BLaER1 treated with 17β-estradiol and CSF1 and Interleukin-3, amounts not matched to agents 10 nM and 100 nM (cell line): ENCODE data around the gene MITF.

ENCODE experiments used
- H3K27ac ChIP-seq, 11 experiments: shearing (Covaris generic); formaldehyde crosslinking; 2 replicates each; pipeline ENCODE4 v1.8.1; 2022
- H3K27me3 ChIP-seq, 11 experiments: shearing (Covaris generic); formaldehyde crosslinking; 2 replicates each; pipeline ENCODE4 v1.8.1; 2022
- H3K36me3 ChIP-seq, 11 experiments: shearing (Covaris generic); formaldehyde crosslinking; 2 replicates each; pipeline ENCODE4 v1.8.1; 2022
- H3K4me1 ChIP-seq, 10 experiments: shearing (Covaris generic); formaldehyde crosslinking; 2 replicates each; pipeline ENCODE4 v1.8.1; 2022
- H3K4me2 ChIP-seq, 11 experiments: shearing (Covaris generic); formaldehyde crosslinking; 2 replicates each; pipeline ENCODE4 v1.8.1; 2022
- H3K4me3 ChIP-seq, 10 experiments: shearing (Covaris generic); formaldehyde crosslinking; 2 replicates each; pipeline ENCODE4 v1.8.1; 2022
- H3K9ac ChIP-seq, 11 experiments: shearing (Covaris generic); formaldehyde crosslinking; 2 replicates each; pipeline ENCODE4 v1.8.1; 2022
- H3K9me3 ChIP-seq, 11 experiments: shearing (Covaris generic); formaldehyde crosslinking; replicated peaks in 1 of 11; 2 replicates each; pipeline ENCODE4 v1.8.1; 2022
- H4K20me1 ChIP-seq, 11 experiments: shearing (Covaris generic); formaldehyde crosslinking; 2 replicates each; pipeline ENCODE4 v1.8.1; 2022
- Cebpa-rat ChIP-seq, 11 experiments: shearing (Covaris generic); IDR thresholded peaks; 2 replicates each; pipeline ENCODE4 v1.8.1; 2022

The MITF gene

GRCh38 chr3:69986419-69986818, 247.2 kb downstream of the MITF start:
- peak overlapping the region in 10 of 11 experiments; percentile 9 to 47 (median 27); a peak in 17 of 22 replicates for H3K4me2 ChIP-seq
- H3K36me3 ChIP-seq, result no peaks in the 10 kb centered on the region
- H4K20me1 ChIP-seq, result no peaks in the 10 kb centered on the region
- H3K9me3 ChIP-seq, result peaks cover 0 to 11% (median 0%) of the 10 kb centered on the region in 11 experiments; a peak in 5 of 22 replicates
- H3K27me3 ChIP-seq, result no peaks in the 10 kb centered on the region
- no peak overlapping the region; a peak in 1 of 22 replicates for H3K27ac ChIP-seq
- H3K4me3 ChIP-seq, result no peak overlapping the region
- no peak overlapping the region for H3K9ac ChIP-seq
- no peak for TF ChIP-seq Cebpa-rat (IDR thresholded peaks at IDR 0.05)
- peaks cover 8 to 32% (median 20%) of the 10 kb centered on the region in 10 experiments for H3K4me1 ChIP-seq

- Histone ChIP-seq H3K4me1 (peaks cover 8 to 32% (median 20%) of the 10 kb centered on the region in 10 experiments), H3K27ac (0 out of 22 replicates have a peak overlapping the region, but pooled peaks of 1 of the 11 experiments have one; percentile 0), H3K9ac (no peak overlapping the region), H3K36me3 (no peaks in the 10 kb centered on the region), H3K4me3 (no peak overlapping the region), H3K4me2 (peak overlapping the region in 2 of 11 experiments; percentile 6 to 9; a peak in 2 of 22 replicates), H3K27me3 (no peaks in the 10 kb centered on the region), H3K9me3 (peaks cover 0 to 8% (median 0%) of the 10 kb centered on the region in 11 experiments; a peak in 2 of 22 replicates), H4K20me1 (no peaks in the 10 kb centered on the region)
- TF ChIP-seq Cebpa-rat (IDR thresholded peaks at IDR 0.05), result no peak
These were observed 248.6 kb downstream of the MITF start for GRCh38 chr3:69987833-69988232.

- no peak overlapping the region for H3K4me2 ChIP-seq
- no peaks in the 10 kb centered on the region for H3K36me3 ChIP-seq
- no peaks in the 10 kb centered on the region for H3K27me3 ChIP-seq
- H4K20me1 ChIP-seq, result no peaks in the 10 kb centered on the region
- H3K9ac ChIP-seq, result no peak overlapping the region
- H3K9me3 ChIP-seq, result no peaks in the 10 kb centered on the region; a peak in 1 of 22 replicates
- H3K4me1 ChIP-seq, result peaks cover 8 to 36% (median 19%) of the 10 kb centered on the region in 10 experiments; a peak in 17 of 20 replicates
- no peak overlapping the region for H3K4me3 ChIP-seq
- no peak overlapping the region for H3K27ac ChIP-seq
- no peak for TF ChIP-seq Cebpa-rat (IDR thresholded peaks at IDR 0.05)
These were observed 254.5 kb downstream of the MITF start for GRCh38 chr3:69993757-69994156.

GRCh38 chr3:69994919-69995318, 255.7 kb downstream of the MITF start:
- Histone ChIP-seq H3K36me3 (no peaks in the 10 kb centered on the region), H3K27ac (peak overlapping the region in 7 of 11 experiments; percentile 21 to 68 (median 51); a peak in 13 of 22 replicates), H3K27me3 (no peaks in the 10 kb centered on the region), H3K9ac (peak overlapping the region in 2 of 11 experiments; percentile 5 to 38; a peak in 3 of 22 replicates), H3K4me1 (peaks cover 8 to 45% (median 20%) of the 10 kb centered on the region in 10 experiments; a peak in 17 of 20 replicates), H3K9me3 (peaks cover 0 to 7% (median 4%) of the 10 kb centered on the region in 11 experiments; a peak in 8 of 22 replicates), H3K4me2 (peak overlapping the region; percentile 28 to 85 (median 53); a peak in 18 of 22 replicates), H3K4me3 (no peak overlapping the region), H4K20me1 (no peaks in the 10 kb centered on the region)
- no peak for TF ChIP-seq Cebpa-rat (IDR thresholded peaks at IDR 0.05)

- H3K9ac ChIP-seq, result no peak overlapping the region
- no peaks in the 10 kb centered on the region for H3K27me3 ChIP-seq
- H3K36me3 ChIP-seq, result no peaks in the 10 kb centered on the region
- peaks cover 0 to 14% (median 4%) of the 10 kb centered on the region in 11 experiments; a peak in 9 of 22 replicates for H3K9me3 ChIP-seq
- no peak overlapping the region for H3K4me3 ChIP-seq
- no peak for TF ChIP-seq Cebpa-rat (IDR thresholded peaks at IDR 0.05)
- peaks cover 8 to 45% (median 20%) of the 10 kb centered on the region in 10 experiments; a peak in 17 of 20 replicates for H3K4me1 ChIP-seq
- no peak overlapping the region for H3K27ac ChIP-seq
- H4K20me1 ChIP-seq, result no peaks in the 10 kb centered on the region
- H3K4me2 ChIP-seq, result peak overlapping the region in 3 of 11 experiments; percentile 39 to 57 (median 40); a peak in 2 of 22 replicates
These were observed 258.5 kb downstream of the MITF start for GRCh38 chr3:69997631-69998307.

GRCh38 chr3:69998759-69999139, 259.5 kb downstream of the MITF start:
- Histone ChIP-seq H3K27me3 (no peaks in the 10 kb centered on the region), H3K4me3 (no peak overlapping the region), H3K9me3 (peaks cover 0 to 18% (median 6%) of the 10 kb centered on the region in 11 experiments; a peak in 9 of 22 replicates), H3K9ac (peak overlapping the region in 4 of 11 experiments; percentile 0 to 39 (median 14); a peak in 2 of 22 replicates), H4K20me1 (no peaks in the 10 kb centered on the region), H3K4me2 (peak overlapping the region in 7 of 11 experiments; percentile 2 to 59 (median 39); a peak in 10 of 22 replicates), H3K36me3 (no peaks in the 10 kb centered on the region), H3K4me1 (peaks cover 8 to 45% (median 20%) of the 10 kb centered on the region in 10 experiments; a peak in 17 of 20 replicates), H3K27ac (peak overlapping the region in 6 of 11 experiments; percentile 17 to 43 (median 22); a peak in 9 of 22 replicates)
- TF ChIP-seq Cebpa-rat (IDR thresholded peaks at IDR 0.05), result no peak

- H4K20me1 ChIP-seq, result no peaks in the 10 kb centered on the region
- no peak for TF ChIP-seq Cebpa-rat (IDR thresholded peaks at IDR 0.05)
- peak within 1 kb of the TSS in 6 of 11 experiments; percentile 17 to 43 (median 22); a peak in 10 of 22 replicates for H3K27ac ChIP-seq
- H3K4me1 ChIP-seq, result peaks cover 8 to 42% (median 18%) of the 10 kb centered on the region in 10 experiments; a peak in 17 of 20 replicates
- no peaks in the 10 kb centered on the region for H3K27me3 ChIP-seq
- H3K4me2 ChIP-seq, result peak within 1 kb of the TSS in 7 of 11 experiments; percentile 2 to 59 (median 39); a peak in 10 of 22 replicates
- no peaks in the 10 kb centered on the region for H3K36me3 ChIP-seq
- H3K9me3 ChIP-seq, result peaks cover 0 to 18% (median 6%) of the 10 kb centered on the region in 11 experiments; a peak in 9 of 22 replicates
- H3K4me3 ChIP-seq, result no peak within 1 kb of the TSS
- H3K9ac ChIP-seq, result peak within 1 kb of the TSS in 4 of 11 experiments; percentile 0 to 39 (median 14); a peak in 2 of 22 replicates
These were observed 260.1 kb downstream of the MITF start, which contains the start of gene SAMMSON for GRCh38 chr3:69999140-70000027. Gene SAMMSON, plus strand, starts transcription at chr3:69999733.

GRCh38 chr3:70000028-70000410, 260.8 kb downstream of the MITF start:
- H4K20me1 ChIP-seq, result no peaks in the 10 kb centered on the region
- no peaks in the 10 kb centered on the region for H3K36me3 ChIP-seq
- TF ChIP-seq Cebpa-rat (IDR thresholded peaks at IDR 0.05), result no peak
- no peaks in the 10 kb centered on the region for H3K27me3 ChIP-seq
- H3K9me3 ChIP-seq, result peaks cover 0 to 18% (median 6%) of the 10 kb centered on the region in 11 experiments; a peak in 9 of 22 replicates
- H3K4me3 ChIP-seq, result no peak overlapping the region
- H3K27ac ChIP-seq, result peak overlapping the region in 2 of 11 experiments; percentile 4 to 5; a peak in 2 of 22 replicates
- H3K4me2 ChIP-seq, result no peak overlapping the region
- no peak overlapping the region for H3K9ac ChIP-seq
- H3K4me1 ChIP-seq, result peaks cover 6 to 42% (median 16%) of the 10 kb centered on the region in 10 experiments; a peak in 17 of 20 replicates
